SW 1271 (cell line): ENCODE results near the gene VNN1.
"Not testable (repeated sequence)": the region's sequence is repeated elsewhere in the genome, so short reads cannot be mapped to it uniquely, and the experiment has no call there.

Experiments
- DNase-seq, 2 experiments: peaks; one replicate each; lab custom pipeline; 2025; lab: John Stamatoyannopoulos, UW

The VNN1 gene

GRCh38 chr6:132719736-132720448 is 6.0 kb upstream of the VNN1 start:
- no peak for DNase-seq

GRCh38 chr6:132715881-132716637 is 2.2 kb upstream of the VNN1 start:
- DNase-seq = no peak

GRCh38 chr6:132715204-132715603 is 1.3 kb upstream of the VNN1 start:
- DNase-seq = peak in 1 of 2 experiments; percentile 11

- no peak for DNase-seq
Measured at GRCh38 chr6:132714160-132714559, 305 bp upstream of the VNN1 start.

- DNase-seq = peak in 1 of 2 experiments; percentile 35
Measured at GRCh38 chr6:132712366-132712765, 1.5 kb downstream of the VNN1 start.

GRCh38 chr6:132708771-132709170 is 5.1 kb downstream of the VNN1 start:
- DNase-seq = no peak

GRCh38 chr6:132708002-132708401 is 5.9 kb downstream of the VNN1 start:
- DNase-seq = no peak

- DNase-seq = not testable (repeated sequence)
Measured at GRCh38 chr6:132706756-132707155, 7.1 kb downstream of the VNN1 start.

GRCh38 chr6:132703936-132704335 is 9.9 kb downstream of the VNN1 start:
- DNase-seq = no peak

GRCh38 chr6:132698608-132699007 is 15.2 kb downstream of the VNN1 start:
- DNase-seq = no peak

- DNase-seq = no peak
Measured at GRCh38 chr6:132695773-132696172, 18.1 kb downstream of the VNN1 start.

GRCh38 chr6:132693478-132693877 is 20.4 kb downstream of the VNN1 start:
- no peak for DNase-seq

- DNase-seq = no peak
Measured at GRCh38 chr6:132690678-132691077, 23.2 kb downstream of the VNN1 start.

GRCh38 chr6:132687306-132687705 is 26.5 kb downstream of the VNN1 start:
- peak in 1 of 2 experiments; percentile 36 for DNase-seq

GRCh38 chr6:132686531-132686930 is 27.3 kb downstream of the VNN1 start:
- no peak for DNase-seq

- no peak for DNase-seq
Measured at GRCh38 chr6:132685009-132685408, 28.8 kb downstream of the VNN1 start.

GRCh38 chr6:132684272-132684671 is 29.6 kb downstream of the VNN1 start:
- no peak for DNase-seq

GRCh38 chr6:132683543-132683942 is 30.3 kb downstream of the VNN1 start:
- DNase-seq = no peak

GRCh38 chr6:132679094-132679493 is 34.8 kb downstream of the VNN1 start:
- DNase-seq = not testable (repeated sequence)

GRCh38 chr6:132675749-132676148 is 38.1 kb downstream of the VNN1 start:
- DNase-seq = no peak

GRCh38 chr6:132675002-132675401 is 38.9 kb downstream of the VNN1 start:
- no peak for DNase-seq

GRCh38 chr6:132673376-132674094 is 40.3 kb downstream of the VNN1 start:
- no peak for DNase-seq

GRCh38 chr6:132671295-132671694 is 42.6 kb downstream of the VNN1 start:
- no peak for DNase-seq
